OCI-LY7 (cell line): Measurements from ENCODE around the gene ST3GAL3.

Experiments
- CTCF ChIP-seq: fragments of 200-600 bp; sonication (generic); conservative IDR thresholded peaks from 2 replicates; pipeline ENCODE4 v1.5.1; 2014; ENCODE audit warnings: mild to moderate bottlenecking, antibody characterized with exemption, low read length, moderate library complexity, mixed read lengths
- EZH2phosphoT487 ChIP-seq: fragments of 200-600 bp; sonication (generic); IDR thresholded peaks from 2 replicates; pipeline ENCODE4 v1.6.1; 2018; ENCODE audit warnings: low read depth, borderline replicate concordance, mild to moderate bottlenecking, mixed run types, antibody characterized with exemption, low read length, moderate library complexity, mixed read lengths

- no peak for TF ChIP-seq CTCF
- no peak for TF ChIP-seq EZH2phosphoT487
These were observed 254.4 kb downstream of the ST3GAL3 start for GRCh38 chr1:43961692-43962091.
